Amygdala (tissue), 56 donors: ENCODE data around the gene GNB1.
A peak's percentile ranks its signal among the peaks of the same experiment; 100 is the strongest.
"Not testable (repeated sequence)": the region's sequence is repeated elsewhere in the genome, so short reads cannot be mapped to it uniquely, and the experiment has no call there.

Source experiments
- DNase-seq, 56 donors: peaks; one replicate each; lab custom pipeline; 2025; lab: John Stamatoyannopoulos, UW

Gene GNB1

DNA sequence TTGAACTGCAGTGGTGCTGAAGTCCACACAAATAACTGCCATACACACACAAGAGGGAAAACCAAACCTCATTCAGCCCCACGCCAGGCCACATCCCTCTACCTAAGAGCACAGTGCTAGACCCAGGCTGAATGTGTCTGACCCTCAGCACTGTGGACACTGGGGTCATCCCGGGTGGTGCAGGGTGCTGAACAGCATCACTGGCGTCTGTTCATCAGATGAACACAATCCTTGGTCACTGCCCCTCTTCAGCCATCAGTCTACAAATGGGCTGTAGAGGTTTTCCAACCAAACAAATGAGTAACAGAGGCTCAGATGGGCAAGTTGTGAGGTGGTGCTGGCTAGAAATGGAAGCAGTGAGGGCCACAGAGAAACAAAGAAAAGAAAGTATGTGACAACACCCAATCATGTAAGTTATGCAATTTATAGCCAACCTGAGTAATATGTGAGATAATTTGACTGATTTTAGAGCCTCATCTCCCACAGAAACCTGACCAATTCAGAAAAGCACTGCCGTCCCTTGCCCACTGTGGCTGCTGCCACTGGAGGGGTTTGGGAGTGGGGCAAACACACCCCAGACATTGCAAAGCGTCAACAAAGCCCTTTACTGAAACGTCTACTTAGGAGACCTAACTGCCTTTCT lies 27.9 kb downstream of the GNB1 start:
- DNase-seq: no peak

DNA sequence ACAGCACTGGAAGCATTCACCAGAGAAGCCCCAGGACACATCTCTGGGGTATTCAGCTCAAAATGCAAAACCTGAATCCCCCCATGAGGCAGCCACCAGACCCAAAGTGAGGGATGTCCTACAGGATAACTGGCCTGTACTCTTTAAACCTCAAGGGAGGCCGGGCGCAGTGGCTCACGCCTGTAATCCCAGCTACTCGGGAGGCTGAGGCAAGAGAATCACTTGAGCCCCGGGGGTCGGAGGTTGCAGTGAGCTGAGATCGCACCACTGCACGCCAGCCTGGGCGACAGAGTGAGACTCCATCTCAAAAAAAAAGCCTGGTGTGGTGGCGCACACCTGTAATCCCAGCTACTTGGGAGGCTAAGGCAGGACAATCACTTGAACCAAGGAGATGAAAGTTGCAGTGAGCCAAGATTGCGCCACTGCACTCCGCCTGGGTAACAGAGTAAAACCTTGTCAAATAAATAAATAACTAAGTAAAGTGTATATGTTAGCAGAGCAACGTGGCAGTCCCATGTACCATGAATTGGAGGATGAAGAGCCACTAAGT lies 29.1 kb downstream of the GNB1 start:
- not testable (repeated sequence) for DNase-seq

DNA sequence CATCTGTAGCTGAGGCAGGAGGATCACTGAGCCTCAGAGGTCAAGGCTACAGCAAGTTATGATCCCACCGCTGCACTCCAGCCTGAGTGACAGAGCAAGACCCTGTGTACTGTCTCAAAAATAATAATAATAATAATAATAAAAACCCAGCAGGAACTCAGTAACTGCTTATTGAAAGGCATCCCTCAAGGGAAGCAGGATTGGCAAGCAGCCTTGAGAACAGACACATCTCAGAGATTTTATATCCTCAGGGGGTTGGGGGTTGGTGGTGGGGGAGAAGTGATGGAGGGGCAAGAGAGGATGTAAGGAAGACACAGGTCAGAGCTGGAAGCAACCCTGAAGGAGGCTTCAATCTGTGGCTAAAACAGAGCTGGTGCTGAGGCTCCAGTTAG lies 29.6 kb downstream of the GNB1 start:
- DNase-seq: no peak

DNA sequence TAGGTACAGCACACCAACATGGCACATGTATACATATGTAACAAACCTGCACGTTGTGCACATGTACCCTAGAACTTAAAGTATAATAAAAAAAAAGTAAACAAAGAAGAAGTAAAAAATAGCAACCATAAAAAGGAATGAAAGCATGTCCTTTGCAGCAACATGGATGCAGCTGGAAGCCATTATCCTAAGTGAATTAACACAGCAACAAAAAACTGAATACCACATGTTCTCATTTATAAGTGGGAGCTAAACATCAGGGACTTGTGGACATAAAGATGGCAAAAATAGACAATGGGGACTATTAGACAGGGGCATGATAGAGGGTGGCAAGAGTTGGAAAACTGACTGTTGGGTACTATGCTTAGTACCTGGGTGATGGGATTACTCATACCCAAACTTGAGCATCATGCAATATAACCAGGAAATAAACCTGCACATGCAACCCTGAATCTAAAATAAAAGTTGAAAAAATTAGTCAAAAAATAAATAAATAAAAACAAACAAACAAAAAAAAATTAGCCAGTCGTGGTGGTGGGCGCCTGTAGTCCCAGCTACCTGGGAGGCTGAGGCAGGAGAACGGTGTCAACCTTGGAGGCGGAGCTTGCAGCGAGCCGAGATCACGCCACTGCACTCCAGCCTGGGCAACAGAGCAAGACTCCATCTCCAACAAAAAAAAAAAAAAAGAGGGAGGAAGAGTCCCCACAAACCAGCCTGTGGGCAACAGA lies 30.8 kb downstream of the GNB1 start:
- not testable (repeated sequence) for DNase-seq

DNA sequence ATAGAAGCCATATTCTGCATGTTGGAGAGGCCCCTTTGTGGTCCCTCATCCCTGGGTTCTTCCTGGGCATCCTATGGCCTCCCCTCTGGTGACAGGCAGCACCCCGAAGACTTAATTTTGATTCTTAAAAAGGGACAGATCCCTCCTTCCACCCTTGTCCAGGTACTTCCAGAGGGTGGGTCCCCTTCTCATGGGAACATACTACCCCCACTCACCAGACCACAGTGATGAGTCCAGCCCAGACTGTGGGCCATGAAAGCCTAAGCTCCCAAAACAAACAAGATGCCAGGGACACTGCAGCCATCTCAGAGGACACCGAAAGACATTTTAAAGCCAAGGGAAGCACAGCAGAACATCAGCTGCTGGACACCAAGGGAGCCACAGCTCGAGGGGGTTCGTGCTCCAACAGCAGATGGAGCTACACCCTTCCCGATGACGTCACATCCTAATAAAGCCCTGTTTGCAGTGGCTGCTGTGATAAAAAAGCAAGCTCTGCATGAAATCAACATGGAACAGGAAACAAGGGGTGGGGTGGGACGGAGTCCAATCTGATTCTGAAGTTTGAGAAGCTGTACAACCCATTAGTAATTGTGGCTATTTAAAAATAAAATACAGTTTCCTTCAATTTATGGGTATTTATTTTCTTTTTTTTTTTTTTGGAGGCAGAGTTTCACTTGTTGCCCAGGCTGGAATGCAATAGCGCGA lies 32.4 kb downstream of the GNB1 start:
- DNase-seq: peak in 26 of 56 donors; percentile 12 to 69 (median 26)

DNA sequence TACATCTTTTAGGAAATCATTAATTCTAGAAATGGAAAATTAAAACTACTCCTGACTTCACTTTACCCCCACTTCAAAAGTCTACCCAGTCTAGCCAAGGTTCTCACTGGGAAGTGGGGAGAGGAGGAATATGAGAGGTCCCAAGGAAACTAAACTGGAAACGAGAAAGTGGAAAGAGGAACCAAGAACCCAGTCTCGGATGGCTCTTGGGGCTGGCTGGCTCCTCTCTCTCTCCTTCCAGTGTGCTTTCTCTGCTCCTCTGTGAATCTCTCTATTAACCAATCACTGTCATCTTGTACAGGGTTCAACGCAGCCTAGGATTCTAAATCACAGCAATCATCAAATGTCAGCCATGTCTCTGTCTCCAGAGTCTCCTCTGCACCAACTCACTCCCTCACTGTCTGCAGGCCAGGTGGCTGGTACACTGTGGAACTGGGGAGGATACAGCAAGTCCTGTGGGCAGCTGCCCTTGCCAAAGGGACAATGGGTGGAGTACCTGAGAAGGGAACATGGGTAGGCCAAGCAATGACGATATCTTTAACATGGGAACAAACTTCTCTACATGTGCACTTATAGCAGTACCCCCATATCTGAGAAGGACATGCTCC lies 33.7 kb downstream of the GNB1 start:
- DNase-seq: no peak

DNA sequence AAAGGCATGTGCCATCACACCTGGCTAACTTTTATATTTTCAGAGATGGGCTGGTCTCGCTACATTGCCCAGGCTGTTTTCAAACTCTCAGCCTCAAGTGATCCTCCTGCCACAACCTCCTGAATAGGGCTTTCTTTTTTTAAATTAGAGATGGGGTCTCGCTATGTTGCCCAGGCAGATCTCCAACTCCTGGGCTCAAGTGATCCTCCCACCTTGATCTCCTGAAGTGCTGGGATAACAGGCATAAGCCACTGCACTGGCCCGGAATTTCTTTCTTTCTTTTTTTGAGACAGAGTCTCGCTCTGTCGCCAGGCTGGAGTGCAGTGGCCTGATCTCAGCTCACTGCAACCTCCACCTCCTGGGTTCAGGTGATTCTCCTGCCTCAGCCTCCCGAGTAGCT lies 34.7 kb downstream of the GNB1 start:
- DNase-seq: not testable (repeated sequence)

DNA sequence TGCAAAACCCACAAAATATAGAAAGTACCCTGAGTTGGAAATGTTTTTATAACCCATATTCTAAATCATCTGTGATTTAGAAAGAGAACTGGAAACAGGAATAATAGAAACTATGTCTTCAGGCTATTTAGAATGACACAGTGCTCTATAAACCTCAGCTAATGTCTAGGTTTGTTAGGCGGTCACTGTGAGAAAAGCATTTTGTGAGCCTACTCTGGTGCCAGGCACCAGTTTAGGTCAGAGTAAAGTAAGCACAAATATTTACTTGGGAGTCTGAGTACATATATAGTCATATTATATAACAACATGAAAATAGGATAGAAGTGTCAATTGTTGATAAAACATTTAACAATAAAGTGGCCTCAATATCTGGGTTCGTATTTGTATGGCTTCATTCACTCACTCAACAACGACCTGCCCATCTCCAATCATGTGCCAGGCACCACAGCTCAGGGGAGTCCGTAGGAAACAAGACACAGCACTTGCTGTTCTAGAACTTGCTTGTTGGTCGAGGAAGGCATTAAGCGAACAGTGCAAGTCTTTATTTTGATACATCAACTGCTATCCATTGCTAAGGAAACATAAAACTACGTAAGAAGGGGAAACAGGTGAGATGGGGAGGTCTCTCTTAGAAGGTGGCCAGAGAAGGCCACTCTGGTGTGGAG lies 37.2 kb downstream of the GNB1 start:
- DNase-seq: no peak

DNA sequence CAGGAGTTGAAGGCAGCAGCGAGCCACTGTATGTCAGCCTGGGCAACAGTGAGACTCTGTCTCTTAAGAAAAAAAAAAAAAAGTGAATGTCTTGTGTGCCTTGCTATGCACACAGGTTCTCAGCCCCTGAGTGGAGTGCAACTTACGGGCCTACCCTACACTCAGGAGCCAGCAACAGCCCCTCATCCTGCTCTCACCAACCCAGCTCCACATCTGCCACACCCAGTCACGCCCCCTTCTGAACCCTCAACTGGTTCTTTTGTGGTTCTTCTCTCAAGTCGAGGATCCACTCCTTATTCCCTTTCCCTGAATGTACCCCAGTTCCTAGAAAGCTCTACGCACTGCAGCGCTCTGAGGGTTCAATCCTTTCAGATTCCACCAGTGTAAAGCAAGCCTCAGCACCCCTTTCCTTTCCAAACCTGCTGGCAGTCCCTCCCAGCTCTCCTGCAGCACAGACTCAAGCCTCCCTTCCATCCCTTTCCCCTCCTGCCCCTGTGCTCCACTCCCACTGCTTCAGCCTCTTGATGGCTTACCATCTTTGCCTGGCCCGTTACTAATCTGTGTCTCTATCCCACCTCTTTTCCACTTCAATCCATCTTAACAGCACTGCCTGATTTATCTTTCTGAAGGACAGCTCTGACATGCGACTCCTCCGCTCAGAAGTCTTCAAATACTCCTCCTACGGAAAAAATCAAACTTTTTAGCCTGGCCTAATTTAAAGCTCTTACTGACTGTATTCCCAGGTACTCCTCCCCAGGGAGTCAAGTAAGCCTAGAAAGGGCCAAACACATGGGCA lies 38.1 kb downstream of the GNB1 start:
- DNase-seq: no peak

DNA sequence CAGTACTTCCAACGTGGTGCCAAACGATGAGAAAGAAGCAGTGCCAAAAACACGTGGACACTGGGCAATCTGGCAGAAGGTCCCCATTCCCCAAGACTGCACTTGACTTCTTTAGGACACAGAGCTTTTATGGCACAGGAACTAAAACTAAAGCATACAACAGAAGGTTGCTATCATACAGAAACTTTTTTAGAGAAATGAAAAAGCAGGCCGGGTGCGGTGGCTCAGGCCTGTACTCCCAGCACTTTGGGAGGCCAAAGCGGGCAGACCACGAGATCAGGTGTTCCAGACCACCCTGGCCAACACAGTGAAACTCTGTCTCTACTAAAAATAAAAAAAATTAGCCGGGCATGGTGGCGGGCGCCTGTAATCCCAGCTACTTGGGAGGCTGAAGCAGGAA lies 43.0 kb downstream of the GNB1 start:
- DNase-seq: no peak

DNA sequence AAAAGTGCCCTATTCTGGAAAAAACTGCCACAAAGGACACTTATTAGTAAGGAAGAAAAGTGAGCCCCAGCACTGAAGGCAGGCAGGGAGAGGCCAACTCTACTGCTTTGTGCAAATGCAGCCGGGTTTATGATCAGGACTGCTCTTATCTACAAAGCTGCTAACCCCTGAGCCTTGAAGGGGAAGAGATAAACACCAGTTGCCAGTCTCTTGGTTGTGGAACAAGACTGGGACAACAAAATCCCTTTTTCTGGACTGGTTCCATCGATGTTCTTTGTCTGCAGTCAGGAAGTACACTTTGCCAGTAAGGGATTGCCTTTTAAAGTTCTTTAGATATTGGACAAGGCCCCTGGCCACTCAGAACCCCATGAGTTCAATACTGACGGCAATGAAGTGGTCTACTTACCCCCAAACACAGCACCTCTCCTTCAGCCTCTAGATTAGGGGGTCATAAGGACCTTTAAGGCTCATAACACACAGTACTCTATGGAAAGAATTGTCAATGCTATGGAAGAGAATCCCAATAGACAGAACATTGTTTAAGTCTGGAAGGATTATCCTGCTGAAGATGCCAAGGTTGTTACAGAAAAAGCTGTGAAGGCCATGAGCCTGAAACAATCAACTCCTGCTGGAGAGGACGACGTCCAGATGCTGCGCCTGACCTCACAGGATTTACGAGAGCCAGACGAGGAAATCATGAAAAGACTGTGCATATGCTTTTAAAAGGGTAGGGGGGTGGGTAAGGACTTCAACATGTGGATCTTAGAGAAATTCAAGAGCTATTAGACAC lies 43.6 kb downstream of the GNB1 start:
- peak in 1 of 56 donors; percentile 13 for DNase-seq

DNA sequence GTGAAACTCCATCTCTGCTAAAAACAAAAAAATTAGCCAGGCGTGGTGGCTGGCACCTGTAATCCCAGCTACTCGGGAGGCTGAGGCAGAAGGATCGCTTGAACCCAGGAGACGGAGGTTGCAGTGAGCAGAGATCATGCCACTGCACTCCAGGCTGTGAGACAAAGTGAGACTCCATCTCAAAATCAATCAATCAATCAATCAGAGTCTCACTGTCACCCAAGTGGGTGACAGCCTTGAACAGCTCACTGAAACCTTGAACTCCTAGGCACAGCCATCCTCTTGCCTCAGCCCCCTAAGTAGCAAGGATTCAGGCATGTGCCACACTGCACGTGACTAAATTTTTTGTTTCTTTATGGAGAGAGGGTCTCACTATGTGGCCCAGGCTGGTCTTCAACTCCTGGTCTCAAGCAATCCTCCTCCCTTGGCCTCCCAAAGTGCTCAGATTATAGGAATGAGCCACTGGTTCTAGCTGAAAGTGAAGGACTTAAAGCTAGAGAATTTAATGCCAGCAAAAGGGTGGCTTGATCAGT lies 44.4 kb downstream of the GNB1 start:
- no peak for DNase-seq

DNA sequence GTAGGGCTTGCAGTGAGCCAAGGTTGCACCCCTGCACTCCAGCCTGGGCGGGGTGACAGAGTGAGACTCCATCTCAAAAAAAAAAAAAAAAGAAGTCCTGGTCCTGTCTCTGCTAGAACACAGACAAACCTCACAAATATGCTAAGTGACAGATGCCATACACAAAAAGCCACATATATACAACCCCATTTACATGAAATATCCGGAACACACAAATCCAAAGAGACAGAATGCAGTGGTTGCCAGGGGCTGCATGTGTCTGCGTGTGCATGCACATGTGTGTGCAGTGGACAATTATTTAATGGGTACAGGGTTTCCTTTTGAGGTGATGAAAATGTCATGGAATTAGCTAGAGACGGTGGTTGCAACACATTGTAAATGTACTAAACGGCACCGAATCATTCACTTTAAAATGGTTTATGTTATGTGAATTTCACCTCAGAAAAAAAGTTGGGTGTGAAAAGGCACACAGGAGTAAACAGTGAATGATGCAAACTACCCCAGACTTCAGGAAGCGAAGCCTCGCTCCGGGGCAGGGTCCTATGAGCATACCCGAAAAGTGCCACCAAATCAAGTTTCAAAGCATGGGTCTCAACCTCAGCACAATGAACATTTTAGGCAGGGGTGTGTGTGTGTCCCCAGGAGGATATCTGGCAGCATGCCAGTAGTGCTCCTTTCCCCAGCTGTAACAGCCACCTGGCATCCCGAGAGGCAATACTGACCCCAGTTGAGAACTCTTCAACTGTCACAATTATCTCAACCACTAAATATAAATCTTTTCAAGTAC lies 48.3 kb downstream of the GNB1 start:
- no peak for DNase-seq

DNA sequence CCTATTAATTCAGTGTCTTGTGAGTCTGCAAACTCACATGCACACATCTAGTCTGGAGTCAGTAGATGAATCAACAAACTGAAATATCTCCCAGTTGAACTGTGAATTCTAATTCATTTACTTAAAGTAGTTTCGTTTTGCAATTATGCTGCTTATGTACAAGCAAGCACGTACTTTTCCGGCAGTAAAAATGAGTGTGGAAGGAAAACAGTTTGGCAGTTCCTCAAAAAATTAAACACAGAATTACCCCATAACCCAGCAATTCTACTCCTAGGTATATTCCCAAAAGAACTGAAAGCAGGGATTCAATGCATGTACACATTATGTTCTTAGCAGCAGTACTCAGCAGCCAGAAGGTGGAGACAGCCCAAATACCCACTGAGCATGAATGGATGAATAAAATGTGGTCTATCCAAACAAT lies 49.3 kb downstream of the GNB1 start:
- DNase-seq: peak in 1 of 56 donors; percentile 8

DNA sequence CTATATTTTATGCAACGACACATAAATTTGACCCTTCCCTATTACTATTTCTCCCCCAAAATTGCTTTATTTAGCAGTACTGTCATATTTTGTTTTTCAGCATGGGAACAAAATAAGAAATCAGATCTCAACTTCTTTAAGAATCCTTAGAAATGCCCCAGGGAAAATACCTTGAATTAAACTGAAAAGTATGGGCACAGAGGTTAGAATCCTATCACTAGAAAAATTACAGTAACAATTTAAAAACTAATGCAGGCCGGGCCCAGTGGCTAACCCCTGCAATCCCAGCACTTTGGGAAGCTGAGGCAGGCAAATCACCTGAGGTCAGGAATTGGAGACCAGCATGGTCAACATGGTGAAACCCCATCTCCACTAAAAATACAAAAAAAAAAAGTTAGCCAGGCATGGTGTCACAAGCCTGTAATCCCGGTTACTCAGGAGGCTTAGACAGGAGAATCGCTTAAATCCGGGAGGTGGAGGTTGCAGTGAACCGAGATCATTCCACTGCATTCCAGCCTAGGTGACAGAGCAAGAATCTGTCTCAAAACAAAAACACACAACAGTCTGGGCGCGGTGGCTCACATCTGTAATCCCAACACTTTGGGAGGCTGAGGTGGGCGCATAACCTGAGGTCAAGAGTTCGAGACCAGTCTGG lies 51.4 kb downstream of the GNB1 start:
- DNase-seq: no peak

DNA sequence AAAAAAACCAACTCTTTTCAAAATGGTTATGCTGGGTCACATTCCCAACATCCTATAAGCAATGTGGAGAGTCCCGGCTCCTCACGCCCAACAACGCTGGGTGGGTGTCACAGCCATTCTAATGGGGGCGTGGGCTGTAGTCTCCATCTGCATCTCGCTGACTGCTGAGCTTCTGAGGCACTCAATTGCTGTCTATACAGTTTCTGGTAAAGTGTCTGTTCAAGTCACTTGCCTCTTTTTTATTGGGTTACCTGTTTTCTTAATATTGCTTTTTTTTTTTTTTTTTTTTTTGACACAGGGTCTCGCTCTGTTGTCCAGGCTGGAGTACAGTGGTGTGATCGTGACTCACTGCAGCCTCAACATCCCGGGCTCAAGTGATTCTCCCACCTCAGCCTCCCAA lies 54.8 kb downstream of the GNB1 start:
- DNase-seq: no peak

DNA sequence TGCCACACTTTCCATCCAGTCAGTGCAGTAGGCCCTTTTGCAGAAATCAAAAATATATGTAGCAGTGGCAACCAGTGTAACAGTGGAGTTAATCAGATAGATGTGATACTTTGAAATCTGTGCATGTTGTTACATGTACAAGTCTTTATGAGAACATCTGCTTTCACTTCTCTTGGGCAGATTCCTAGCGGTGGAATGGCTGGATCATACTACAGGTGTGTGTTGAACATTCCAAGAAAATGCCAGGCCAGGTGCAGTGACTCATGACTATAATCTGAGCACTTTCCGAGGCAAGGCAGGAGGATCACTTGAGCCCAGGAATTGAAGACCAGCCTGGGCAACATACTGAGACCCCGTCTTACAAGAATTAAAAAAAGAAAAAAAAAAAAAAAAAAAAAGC lies 55.3 kb downstream of the GNB1 start:
- DNase-seq: no peak
